GM23338 (cell line): ENCODE measurements around the gene TMPRSS3. TPM values are rescaled to one million over a fixed set of nuclear protein-coding genes. Genes with fewer than 3 reads are reported as not detected.

Experiments
- ATAC-seq: fragments of 200-7000 bp; cut with Tn5 transposase; 3 replicates; pipeline ENCODE4 v1.9.1; 2020
- DNase-seq: peaks from one replicate; pipeline ENCODE4 v3.0.0-alpha.2; 2015; ENCODE audit warnings: low spot score
- H2AFZ ChIP-seq: fragments of 200-600 bp; sonication (generic); 2 replicates; pipeline ENCODE4 v1.8.0; 2016; ENCODE audit warnings: antibody characterized with exemption, mild to moderate bottlenecking, moderate library complexity
- H3F3A ChIP-seq: fragments of 200-600 bp; sonication (generic); replicated peaks from 2 replicates; pipeline ENCODE4 v1.8.0; 2017; ENCODE audit warnings: antibody characterized with exemption, mixed run types, low read depth
- H3K27ac ChIP-seq: fragments of 200-600 bp; sonication (generic); 2 replicates; pipeline ENCODE4 v1.6.1; 2016; ENCODE audit warnings: low read depth
- H3K27me3 ChIP-seq: fragments of 200-600 bp; sonication (generic); 2 replicates; pipeline ENCODE4 v1.8.0; 2016; ENCODE audit warnings: mild to moderate bottlenecking, mixed run types, moderate library complexity; ENCODE audit not compliant: insufficient read depth
- H3K36me3 ChIP-seq: fragments of 200-600 bp; sonication (generic); 2 replicates; pipeline ENCODE4 v1.8.0; 2016; ENCODE audit warnings: mild to moderate bottlenecking; ENCODE audit not compliant: insufficient read depth
- H3K4me1 ChIP-seq: fragments of 200-600 bp; sonication (generic); 2 replicates; pipeline ENCODE4 v1.8.0; 2016; ENCODE audit warnings: mild to moderate bottlenecking, moderate library complexity; ENCODE audit not compliant: insufficient read depth
- H3K4me2 ChIP-seq: fragments of 200-600 bp; sonication (generic); 2 replicates; pipeline ENCODE4 v1.7.1; 2017; ENCODE audit warnings: mixed run types
- H3K4me3 ChIP-seq: fragments of 200-600 bp; sonication (generic); 2 replicates; pipeline ENCODE4 v1.6.1; 2016; ENCODE audit warnings: mixed run types
- H3K79me2 ChIP-seq: fragments of 200-600 bp; sonication (generic); replicated peaks from 2 replicates; pipeline ENCODE4 v1.8.0; 2017; ENCODE audit warnings: mild to moderate bottlenecking; ENCODE audit not compliant: insufficient read depth
- H3K9me2 ChIP-seq: fragments of 200-600 bp; sonication (generic); 2 replicates; pipeline ENCODE4 v1.8.0; 2017; ENCODE audit not compliant: insufficient read depth
- H4K20me1 ChIP-seq: fragments of 200-600 bp; sonication (generic); replicated peaks from 2 replicates; pipeline ENCODE4 v1.8.0; 2017; ENCODE audit warnings: mild to moderate bottlenecking; ENCODE audit not compliant: insufficient read depth
- H3K27ac Mint-ChIP-seq: 2 replicates; pipeline ENCODE4 v1.8.0; 2020; ENCODE audit warnings: inconsistent platforms, mild to moderate bottlenecking, moderate library complexity, mixed read lengths
- H3K27me3 Mint-ChIP-seq: 3 replicates; pipeline ENCODE4 v1.8.0; 2022; ENCODE audit warnings: low read depth, mild to moderate bottlenecking, moderate library complexity, mixed read lengths, inconsistent platforms; ENCODE audit not compliant: insufficient read depth, poor library complexity
- H3K36me3 Mint-ChIP-seq: 3 replicates; pipeline ENCODE4 v1.8.0; 2021; ENCODE audit warnings: low read depth, mild to moderate bottlenecking, inconsistent platforms, moderate library complexity, mixed read lengths
- H3K4me1 Mint-ChIP-seq: 3 replicates; pipeline ENCODE4 v1.8.0; 2020; ENCODE audit warnings: mild to moderate bottlenecking, inconsistent platforms, mixed read lengths
- H3K4me3 Mint-ChIP-seq: 3 replicates; pipeline ENCODE4 v1.8.0; 2021; ENCODE audit warnings: moderate library complexity, mild to moderate bottlenecking, inconsistent platforms, mixed read lengths
- H3K9me3 Mint-ChIP-seq: 3 replicates; pipeline ENCODE4 v1.8.0; 2020; ENCODE audit warnings: moderate library complexity, mild to moderate bottlenecking, inconsistent platforms, mixed read lengths
- CREB1 ChIP-seq: fragments of 250-450 bp; sonication (Bioruptor Pico); IDR thresholded peaks from 2 replicates; pipeline ENCODE4 v1.5.0; 2020; ENCODE audit warnings: low read depth, mild to moderate bottlenecking, moderate library complexity
- CTCF ChIP-seq, 2 experiments: fragments of 200-600 bp in 1 of 2; sonication (generic) in 1 of 2; conservative IDR thresholded peaks; 2 replicates each; pipeline versions ENCODE4 v1.5.1 to v1.6.1; 2016 to 2017; ENCODE audit warnings: antibody characterized with exemption in 2 of 2, low read depth in 2 of 2, mild to moderate bottlenecking in 2 of 2, moderate library complexity in 1 of 2
- ETS1 ChIP-seq: IDR thresholded peaks from 2 replicates; pipeline ENCODE4 v1.6.1; 2016; ENCODE audit warnings: antibody characterized with exemption
- EZH2 ChIP-seq: fragments of 200-600 bp; sonication (generic); IDR thresholded peaks from one replicate; pipeline ENCODE4 v1.8.0; 2017; ENCODE audit warnings: antibody characterized with exemption, mild to moderate bottlenecking, low read depth; ENCODE audit not compliant: unreplicated experiment
- EZH2phosphoT487 ChIP-seq: fragments of 200-600 bp; sonication (generic); IDR thresholded peaks from one replicate; pipeline ENCODE4 v1.8.1; 2018; ENCODE audit warnings: antibody characterized with exemption; ENCODE audit not compliant: unreplicated experiment
- JUNB ChIP-seq: IDR thresholded peaks from one replicate; pipeline ENCODE4 v1.6.1; 2016; ENCODE audit warnings: antibody characterized with exemption; ENCODE audit not compliant: unreplicated experiment
- NANOG ChIP-seq: IDR thresholded peaks from 2 replicates; pipeline ENCODE4 v1.6.1; 2016; ENCODE audit warnings: antibody characterized with exemption, borderline replicate concordance
- POLR2AphosphoS5 ChIP-seq: IDR thresholded peaks from 2 replicates; pipeline ENCODE4 v1.6.1; 2016; ENCODE audit warnings: antibody characterized with exemption, low read depth
- REST ChIP-seq: IDR thresholded peaks from one replicate; pipeline ENCODE4 v1.6.1; 2018; ENCODE audit warnings: antibody characterized with exemption; ENCODE audit not compliant: unreplicated experiment
- STAT1 ChIP-seq: IDR thresholded peaks from one replicate; pipeline ENCODE4 v1.6.1; 2016; ENCODE audit warnings: antibody characterized with exemption; ENCODE audit not compliant: unreplicated experiment
- ZNF114 ChIP-seq: fragments of 250-450 bp; sonication (Bioruptor Pico); IDR thresholded peaks from 2 replicates; pipeline ENCODE4 v1.5.0; 2020; ENCODE audit warnings: mild to moderate bottlenecking, moderate library complexity
- ZNF331 ChIP-seq: fragments of 250-450 bp; sonication (Bioruptor Pico); IDR thresholded peaks from 2 replicates; pipeline ENCODE4 v1.5.0; 2020; ENCODE audit warnings: low read depth, mild to moderate bottlenecking, moderate library complexity
- ZNF462 ChIP-seq: fragments of 250-450 bp; sonication (Bioruptor Pico); IDR thresholded peaks from 2 replicates; pipeline ENCODE4 v1.5.0; 2020; ENCODE audit warnings: mild to moderate bottlenecking, moderate library complexity
- polyA plus RNA-seq: library from polyadenylated mRNA; unstranded; fragments of >200 nt; fragmentation: Nextera tagmentation; extraction: Ambion mirVana; gene quantifications from 2 replicates; pipeline ENCODE4 v1.2.1, GENCODE V29; 2016
- total RNA-seq: library from RNA; depleted of rRNA; stranded (reverse); fragments of >200 nt; shearing (Covaris generic); gene quantifications from 2 replicates; pipeline ENCODE4 v1.2.3, GENCODE V29; 2014

Gene TMPRSS3
- total and polyA plus RNA-seq, 2 experiments from 2014 or later: 0.17 TPM; not detected in 1

- Mint-ChIP-seq H3K4me1 (peaks cover 30% of the 10 kb centered on the region), H3K27ac (no peak overlapping the region), H3K27me3 (peaks cover 7% of the 10 kb centered on the region), H3K36me3 (peaks cover 8% of the 10 kb centered on the region; the same call in 2 of the 3 replicates), H3K4me3 (no peak overlapping the region), H3K9me3 (peaks cover 8% of the 10 kb centered on the region; the same call in 2 of the 3 replicates)
- ATAC-seq: no peak
- no peak overlapping the region for H3K27ac ChIP-seq
- H3K4me3 ChIP-seq: no peak overlapping the region
- no peak for TF ChIP-seq ZNF462 (CRISPR knock-in tag)
- TF ChIP-seq NANOG: no peak
- TF ChIP-seq EZH2phosphoT487: no peak
- TF ChIP-seq ZNF331 (CRISPR knock-in tag): no peak
- TF ChIP-seq JUNB: no peak
- TF ChIP-seq POLR2AphosphoS5: no peak
- TF ChIP-seq ZNF114: no peak
- TF ChIP-seq STAT1: no peak
- TF ChIP-seq REST: no peak
- no peak for TF ChIP-seq EZH2
- TF ChIP-seq CTCF (conservative IDR thresholded peaks at IDR 0.05; ENCODE audit: low read depth in 2 of 2): no peak
- TF ChIP-seq CREB1 (CRISPR knock-in tag): no peak
- TF ChIP-seq ETS1: no peak
- peaks cover 5% of the 10 kb centered on the region; the same call in 1 of the 2 replicates for H3F3A ChIP-seq
- H3K36me3 ChIP-seq: no peaks in the 10 kb centered on the region
- no peak overlapping the region for H3K4me2 ChIP-seq
- no peak for DNase-seq
- H3K79me2 ChIP-seq: no peaks in the 10 kb centered on the region
- H3K4me1 ChIP-seq: peaks cover 6% of the 10 kb centered on the region
- H2AFZ ChIP-seq: no peak overlapping the region
- H3K27me3 ChIP-seq: no peaks in the 10 kb centered on the region
- H4K20me1 ChIP-seq: no peaks in the 10 kb centered on the region
- H3K9me2 ChIP-seq: no peaks in the 10 kb centered on the region
Observed at GRCh38 chr21:42391297-42391696, 4.6 kb downstream of the TMPRSS3 start.
